Activated T-cell treated with anti-CD3 and anti-CD28 coated beads for 24 hours (primary cell): Measurements from ENCODE around the gene IL1RL1.
A peak's percentile ranks its signal among the peaks of the same experiment; 100 is the strongest.

ENCODE experiments used
- DNase-seq: peaks from one replicate; pipeline ENCODE4 v3.0.0-alpha.2; 2020; ENCODE audit warnings: low read depth

The IL1RL1 gene

GRCh38 chr2:102335871-102336366 is 24.6 kb downstream of the IL1RL1 start:
- DNase-seq, result no peak

- no peak for DNase-seq
Measured at GRCh38 chr2:102336502-102336945, 25.2 kb downstream of the IL1RL1 start.

GRCh38 chr2:102337012-102337411 is 25.6 kb downstream of the IL1RL1 start:
- no peak for DNase-seq

GRCh38 chr2:102337481-102338386 is 26.4 kb downstream of the IL1RL1 start:
- DNase-seq, result no peak

DNA sequence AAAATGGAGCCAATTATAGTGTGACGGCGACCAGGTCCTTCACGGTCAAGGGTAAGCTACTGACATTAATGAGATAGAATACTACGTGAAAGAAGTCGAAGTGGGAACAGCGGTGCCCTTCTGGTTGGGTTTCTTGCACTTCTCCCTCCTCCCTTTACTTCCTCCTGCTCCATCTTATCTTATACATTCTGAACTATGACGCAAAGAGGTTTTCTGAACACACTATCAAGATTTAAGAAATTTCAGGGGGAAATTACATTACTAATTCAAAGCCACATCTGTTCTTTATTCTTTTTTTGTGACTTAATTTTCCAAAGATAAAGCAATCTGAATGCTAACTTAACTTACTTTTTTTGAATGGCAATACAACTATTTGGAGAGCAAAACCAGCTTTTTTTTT is 29.4 kb downstream of the IL1RL1 start:
- DNase-seq, result no peak

DNA sequence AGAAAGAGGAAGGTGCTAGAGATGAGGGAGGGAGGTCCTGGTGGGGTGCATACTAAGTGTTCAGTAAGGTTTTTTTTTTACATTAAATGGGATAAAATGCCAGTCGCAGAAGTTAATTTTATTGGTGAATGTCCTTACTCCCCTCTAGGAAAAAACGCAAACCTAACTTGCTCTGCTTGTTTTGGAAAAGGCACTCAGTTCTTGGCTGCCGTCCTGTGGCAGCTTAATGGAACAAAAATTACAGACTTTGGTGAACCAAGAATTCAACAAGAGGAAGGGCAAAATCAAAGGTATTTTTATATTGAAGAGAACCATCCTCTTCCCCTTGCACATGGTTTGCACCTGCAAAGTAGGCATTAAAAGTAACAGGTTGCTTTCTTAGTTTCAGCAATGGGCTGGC is 31.5 kb downstream of the IL1RL1 start:
- no peak for DNase-seq

- no peak for DNase-seq
Measured at GRCh38 chr2:102344397-102344796, 33.0 kb downstream of the IL1RL1 start.

DNA sequence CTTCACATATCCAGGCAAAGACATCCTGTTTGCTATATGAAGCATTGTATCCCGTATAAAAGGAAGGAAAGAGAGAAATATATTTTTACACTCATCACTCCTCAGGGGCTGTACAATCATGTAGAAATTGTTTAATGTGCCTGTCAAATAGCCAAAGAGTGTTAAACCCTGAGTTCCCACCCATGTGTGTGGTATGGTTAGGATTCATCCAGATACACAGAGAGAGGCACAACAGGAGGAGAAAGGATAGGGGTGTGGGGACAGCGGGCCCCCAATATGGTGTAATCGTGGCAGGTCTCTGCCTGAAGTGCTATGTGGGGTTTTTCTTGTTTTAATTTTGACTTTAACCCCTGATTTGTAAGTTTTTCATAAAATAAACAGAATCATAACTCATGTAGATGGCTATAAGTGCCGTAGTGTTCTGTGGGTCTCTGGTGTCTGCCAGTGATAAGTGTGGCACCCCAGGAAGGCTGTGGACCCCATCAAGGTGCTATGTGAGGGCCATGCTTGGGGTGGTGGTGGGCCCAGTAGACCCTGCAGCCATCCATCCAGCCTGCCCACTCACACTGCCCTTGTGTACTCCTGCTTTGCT is 34.1 kb downstream of the IL1RL1 start:
- no peak for DNase-seq

DNA sequence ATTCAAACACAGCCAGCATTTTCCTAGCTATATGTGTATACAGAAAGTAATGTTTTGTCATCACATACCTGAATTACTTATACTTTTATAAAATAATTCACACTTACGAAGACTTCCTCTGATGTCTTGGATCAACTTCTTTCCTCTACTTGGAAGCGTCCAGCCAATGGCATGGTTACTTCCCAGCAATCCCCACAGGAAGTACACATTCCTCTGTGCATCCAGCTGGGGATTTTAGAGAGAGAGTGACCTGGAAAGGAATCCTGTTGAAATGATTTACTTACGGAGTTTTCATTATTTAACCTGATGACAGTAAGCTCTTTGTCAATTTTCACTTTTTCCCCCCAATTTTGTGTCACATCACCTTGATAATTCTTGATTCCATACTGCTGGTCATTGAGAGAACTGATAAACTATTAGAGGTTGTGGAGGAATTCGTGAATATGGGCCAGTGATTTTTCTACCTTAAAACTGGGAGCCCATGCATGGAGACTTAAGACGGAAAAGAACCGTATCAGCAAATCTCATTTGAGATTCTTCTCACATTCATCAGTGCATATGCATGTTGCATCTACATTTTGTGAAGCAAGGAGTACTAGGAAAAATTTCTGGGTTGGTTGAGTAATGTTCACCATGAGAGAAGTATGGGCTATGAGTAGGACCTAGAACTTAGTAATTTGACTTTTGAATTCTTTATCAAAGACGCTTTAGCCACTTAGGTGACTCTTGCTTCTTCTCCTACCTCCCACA is 35.2 kb downstream of the IL1RL1 start:
- DNase-seq, result no peak

GRCh38 chr2:102350137-102350793 is 38.9 kb downstream of the IL1RL1 start:
- no peak for DNase-seq

GRCh38 chr2:102355526-102356380 is 44.4 kb downstream of the IL1RL1 start, which contains the start of gene IL18R1:
Gene IL18R1, plus strand, starts transcription at chr2:102355796. Its CDS starts 6,865 bp downstream, at chr2:102362661.
- DNase-seq, result peak; percentile 63

GRCh38 chr2:102356381-102356712 is 45.0 kb downstream of the IL1RL1 start:
- no peak for DNase-seq

GRCh38 chr2:102356741-102357140 is 45.4 kb downstream of the IL1RL1 start:
- no peak for DNase-seq

GRCh38 chr2:102357937-102358336 is 46.6 kb downstream of the IL1RL1 start:
- no peak for DNase-seq

DNA sequence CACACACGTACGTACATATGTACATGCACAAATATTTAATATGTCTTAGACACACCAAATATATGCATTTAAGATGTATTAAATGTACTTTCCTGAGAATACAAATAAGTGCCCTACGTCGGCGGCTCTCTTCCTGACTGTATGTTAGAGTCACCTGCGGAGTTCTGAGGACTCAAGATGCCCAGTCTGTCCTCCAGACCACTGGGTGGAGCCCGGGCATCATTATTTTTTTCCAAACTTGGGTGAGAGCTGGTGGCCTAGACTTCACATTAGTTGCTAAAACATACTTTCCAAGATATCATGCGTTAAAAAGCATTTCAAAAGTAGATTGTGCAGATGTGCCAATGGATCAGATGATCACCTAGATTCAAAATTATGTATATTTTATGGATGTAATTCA is 47.1 kb downstream of the IL1RL1 start:
- no peak for DNase-seq

GRCh38 chr2:102359527-102359926 is 48.2 kb downstream of the IL1RL1 start:
- DNase-seq, result no peak

- DNase-seq, result no peak
Measured at GRCh38 chr2:102361632-102362241, 50.4 kb downstream of the IL1RL1 start.

GRCh38 chr2:102365763-102366162 is 54.4 kb downstream of the IL1RL1 start:
- DNase-seq, result no peak

GRCh38 chr2:102366406-102367112 is 55.2 kb downstream of the IL1RL1 start:
- DNase-seq, result no peak
